ENCODE data around the gene MESD. TPM values are rescaled to one million over a fixed set of nuclear protein-coding genes. Genes with fewer than 3 reads are reported as not detected.

The MESD gene
- 50.1 TPM for polyA plus RNA-seq (2013, experiment 1 of 4)
- 53.4 TPM for polyA plus RNA-seq (2013, experiment 2 of 4)
- 38.7 TPM for polyA plus RNA-seq (2013, experiment 3 of 4)
- 43.1 TPM for polyA plus RNA-seq (2013, experiment 4 of 4)

DNA sequence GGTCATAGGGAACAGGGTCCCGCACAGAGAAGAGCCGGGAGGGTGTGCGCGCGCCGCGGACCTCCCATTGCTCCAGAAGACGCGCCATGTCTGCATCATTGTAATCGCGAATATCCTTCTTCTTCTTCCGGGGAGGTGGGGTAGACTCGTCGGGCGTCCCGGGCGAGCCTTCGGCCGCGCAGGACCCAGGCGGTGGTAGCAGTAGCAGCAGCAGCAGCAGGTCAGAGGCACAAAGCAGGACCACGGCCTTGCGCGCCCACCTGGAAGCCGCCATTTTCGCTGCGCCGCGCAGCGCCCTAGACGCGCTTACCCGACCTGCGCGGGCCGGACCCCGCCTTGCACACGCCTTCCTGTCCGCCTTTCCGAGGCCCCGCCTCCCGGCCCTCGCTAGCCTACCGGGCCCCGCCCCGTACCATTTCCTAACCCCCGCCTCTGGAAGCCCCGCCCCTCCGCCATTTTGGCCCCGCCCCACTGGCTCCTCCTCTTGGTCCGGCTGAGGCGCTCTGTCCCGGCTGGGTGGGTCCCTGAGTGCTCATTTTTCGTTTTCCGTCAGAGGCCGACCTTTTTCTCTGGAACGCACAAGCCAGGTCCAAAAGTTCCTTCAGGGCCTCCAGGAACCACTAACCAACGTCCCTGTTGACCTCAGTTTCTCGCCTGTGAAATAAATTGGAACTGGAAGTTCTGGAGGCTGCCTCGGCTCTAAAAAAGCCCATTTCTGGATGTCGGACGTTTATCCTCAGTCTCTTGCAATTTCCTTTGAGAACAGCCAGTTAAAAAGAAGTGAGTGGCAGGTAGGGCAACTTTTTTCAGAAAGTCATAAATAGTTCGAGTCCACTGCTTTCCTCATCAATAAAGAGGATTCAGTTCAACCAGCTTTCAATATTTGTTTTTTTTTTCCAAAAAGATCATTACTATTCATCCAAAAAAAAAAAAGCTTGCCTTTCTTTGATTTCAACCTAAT is at the start of gene MESD:
Gene MESD (minus strand): TSS at position 302 of the 961 bp plus-strand sequence. CDS start 28 bp downstream, at position 274.
- H3K27ac ChIP-seq (ENCODE audit: insufficient read depth, low read depth, low read length, poor library complexity, severe bottlenecking): peak within 1 kb of the TSS; percentile 88
- peak within 1 kb of the TSS; percentile 94 for H3K4me3 ChIP-seq (ENCODE audit: insufficient read depth, low read depth, low read length)
- H3K27me3 ChIP-seq (ENCODE audit: control insufficient read depth, insufficient read depth, low read length, poor library complexity, severe bottlenecking): no peaks in the 10 kb centered on the region
- H3K36me3 ChIP-seq (ENCODE audit: control insufficient read depth, insufficient read depth, low read length): no peaks in the 10 kb centered on the region
- WGBS, 2 experiments: 3 to 4% methylated on average over 63 of the region's 63 CpGs
- peaks cover 14% of the 10 kb centered on the region for H3K4me1 ChIP-seq (ENCODE audit: control insufficient read depth, insufficient read depth, low read length)
- no peaks in the 10 kb centered on the region for H3K9me3 ChIP-seq (ENCODE audit: control insufficient read depth, low read length)

DNA sequence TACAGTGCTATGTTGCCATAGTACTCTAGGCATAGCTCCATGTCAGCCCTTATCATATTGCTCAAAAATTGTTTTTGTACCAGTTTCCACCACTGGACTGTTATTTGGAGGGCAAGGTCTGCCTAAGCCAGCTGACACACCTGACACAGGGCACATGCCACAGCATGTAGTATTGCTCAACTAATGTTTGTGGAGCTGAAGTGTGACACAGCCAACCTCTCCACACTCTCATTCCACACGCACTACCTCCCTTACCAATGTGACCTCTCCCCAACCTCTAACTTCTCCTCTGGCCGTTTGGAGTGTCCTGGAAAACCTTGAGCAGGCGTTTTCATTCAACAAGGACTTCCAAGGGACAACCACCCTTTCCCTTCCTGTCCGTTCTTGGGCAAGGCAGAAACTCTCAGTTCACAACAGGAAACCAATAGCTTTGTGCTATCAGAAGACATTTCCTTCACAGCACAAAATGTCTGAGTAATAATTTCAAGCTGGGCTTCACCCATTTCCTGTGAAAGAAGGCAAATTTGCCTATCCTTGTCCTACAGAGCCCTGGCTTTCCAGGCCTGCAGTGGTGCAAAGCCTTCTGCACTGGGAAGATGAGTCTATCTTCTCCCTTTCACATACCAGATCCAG is 49.5 kb upstream of the MESD start:
- Histone ChIP-seq H3K9me3 (ENCODE audit: control insufficient read depth, low read length) (no peaks in the 10 kb centered on the region), H3K27ac (ENCODE audit: insufficient read depth, low read depth, low read length, poor library complexity, severe bottlenecking) (no peak overlapping the region), H3K4me1 (ENCODE audit: control insufficient read depth, insufficient read depth, low read length) (no peaks in the 10 kb centered on the region), H3K36me3 (ENCODE audit: control insufficient read depth, insufficient read depth, low read length) (no peaks in the 10 kb centered on the region), H3K27me3 (ENCODE audit: control insufficient read depth, insufficient read depth, low read length, poor library complexity, severe bottlenecking) (no peaks in the 10 kb centered on the region), H3K4me3 (ENCODE audit: insufficient read depth, low read depth, low read length) (no peak overlapping the region)
- 88 to 89% methylated on average over 4 of the region's 4 CpGs for WGBS, 2 experiments

DNA sequence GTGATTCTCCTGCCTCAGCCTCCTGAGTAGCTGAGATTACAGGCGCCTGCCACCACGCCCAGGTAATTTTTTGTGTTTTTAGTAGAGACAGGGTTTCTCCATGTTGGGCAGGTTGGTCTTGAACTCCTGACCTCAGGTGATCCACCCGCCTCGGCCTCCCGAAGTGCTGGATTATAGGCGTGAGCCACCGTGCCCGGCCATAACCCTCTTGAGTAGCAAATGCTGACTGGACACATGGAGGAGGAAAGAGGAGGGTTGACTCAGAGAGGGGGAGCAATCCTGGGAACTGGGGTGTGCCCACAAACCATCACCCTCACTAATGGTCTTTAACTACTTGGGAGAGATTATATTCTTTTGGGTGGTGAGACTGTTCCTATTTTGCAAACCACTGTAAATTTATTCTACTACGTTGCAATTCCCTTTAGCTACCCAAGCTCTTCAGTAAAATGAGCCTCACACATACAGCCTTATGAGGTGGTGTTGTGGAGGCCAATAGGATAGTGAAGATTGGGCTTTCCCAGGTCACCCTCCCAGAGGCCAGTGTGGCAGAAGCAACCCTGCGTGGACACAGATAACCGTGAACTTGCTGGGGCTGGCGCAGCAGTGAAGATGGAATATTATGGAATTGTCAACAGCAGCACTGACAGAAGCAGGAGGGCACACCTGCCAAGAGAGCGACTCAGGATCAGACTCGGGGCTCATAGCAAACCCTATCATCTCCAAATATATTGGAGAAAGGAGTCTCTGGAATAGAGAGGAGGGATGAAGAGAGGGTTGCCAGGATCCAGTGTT is 48.5 kb upstream of the MESD start:
- H3K27me3 ChIP-seq (ENCODE audit: control insufficient read depth, insufficient read depth, low read length, poor library complexity, severe bottlenecking): no peaks in the 10 kb centered on the region
- H3K36me3 ChIP-seq (ENCODE audit: control insufficient read depth, insufficient read depth, low read length): no peaks in the 10 kb centered on the region
- H3K4me3 ChIP-seq (ENCODE audit: insufficient read depth, low read depth, low read length): no peak overlapping the region
- no peaks in the 10 kb centered on the region for H3K9me3 ChIP-seq (ENCODE audit: control insufficient read depth, low read length)
- H3K27ac ChIP-seq (ENCODE audit: insufficient read depth, low read depth, low read length, poor library complexity, severe bottlenecking): no peak overlapping the region
- WGBS, 2 experiments: 85 to 92% methylated on average over 11 to 14 of the region's 14 CpGs
- H3K4me1 ChIP-seq (ENCODE audit: control insufficient read depth, insufficient read depth, low read length): no peaks in the 10 kb centered on the region

DNA sequence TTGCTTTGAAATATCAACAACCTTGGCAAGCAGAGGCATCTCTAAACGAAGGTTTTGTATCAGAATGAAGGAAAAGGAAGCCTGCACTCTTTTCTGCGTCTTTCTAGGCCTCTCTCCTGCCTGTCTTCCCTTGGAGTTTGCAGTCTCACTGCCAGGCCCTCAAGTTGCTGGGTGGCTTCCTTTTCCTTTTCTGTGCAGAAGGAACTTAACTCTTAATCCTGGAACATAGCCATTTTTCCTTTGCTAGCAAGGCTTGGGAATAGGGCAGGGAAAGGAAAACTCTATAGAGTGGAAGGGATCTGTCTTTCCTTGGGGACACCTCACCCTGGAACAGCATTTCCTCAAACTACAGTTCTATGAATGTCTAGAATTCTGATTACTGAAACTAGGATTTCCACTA is 43.9 kb upstream of the MESD start:
- Histone ChIP-seq H3K4me1 (ENCODE audit: control insufficient read depth, insufficient read depth, low read length) (no peaks in the 10 kb centered on the region), H3K27me3 (ENCODE audit: control insufficient read depth, insufficient read depth, low read length, poor library complexity, severe bottlenecking) (no peaks in the 10 kb centered on the region), H3K4me3 (ENCODE audit: insufficient read depth, low read depth, low read length) (no peak overlapping the region), H3K36me3 (ENCODE audit: control insufficient read depth, insufficient read depth, low read length) (no peaks in the 10 kb centered on the region), H3K27ac (ENCODE audit: insufficient read depth, low read depth, low read length, poor library complexity, severe bottlenecking) (no peak overlapping the region), H3K9me3 (ENCODE audit: control insufficient read depth, low read length) (no peaks in the 10 kb centered on the region)
- WGBS, 2 experiments: 80 to 81% methylated on average over 2 of the region's 2 CpGs

DNA sequence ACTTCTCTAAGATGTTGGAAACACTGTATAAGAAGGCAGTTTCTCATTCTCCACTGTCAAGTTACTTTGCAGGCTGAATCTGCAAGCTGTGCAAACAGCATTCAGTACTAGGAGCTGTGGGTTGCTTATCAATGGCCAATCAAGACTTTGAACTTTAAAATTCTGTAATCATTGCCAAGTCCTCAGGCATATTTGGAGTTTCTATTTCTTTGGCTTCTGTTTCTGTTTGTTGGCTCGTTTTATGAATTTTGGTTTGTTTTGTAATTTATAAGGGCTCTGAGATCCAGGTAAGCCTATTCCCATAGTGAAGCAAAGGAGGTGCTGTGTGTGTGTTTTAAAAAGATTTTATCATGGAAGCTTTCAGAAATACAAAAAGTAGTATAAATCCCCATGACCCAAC is 43.2 kb upstream of the MESD start:
- H3K4me1 ChIP-seq (ENCODE audit: control insufficient read depth, insufficient read depth, low read length): no peaks in the 10 kb centered on the region
- no peak overlapping the region for H3K27ac ChIP-seq (ENCODE audit: insufficient read depth, low read depth, low read length, poor library complexity, severe bottlenecking)
- H3K36me3 ChIP-seq (ENCODE audit: control insufficient read depth, insufficient read depth, low read length): no peaks in the 10 kb centered on the region
- no peaks in the 10 kb centered on the region for H3K9me3 ChIP-seq (ENCODE audit: control insufficient read depth, low read length)
- no peaks in the 10 kb centered on the region for H3K27me3 ChIP-seq (ENCODE audit: control insufficient read depth, insufficient read depth, low read length, poor library complexity, severe bottlenecking)
- no peak overlapping the region for H3K4me3 ChIP-seq (ENCODE audit: insufficient read depth, low read depth, low read length)
- WGBS, 2 experiments: 79 to 80% methylated on average over 1 of the region's 1 CpG

DNA sequence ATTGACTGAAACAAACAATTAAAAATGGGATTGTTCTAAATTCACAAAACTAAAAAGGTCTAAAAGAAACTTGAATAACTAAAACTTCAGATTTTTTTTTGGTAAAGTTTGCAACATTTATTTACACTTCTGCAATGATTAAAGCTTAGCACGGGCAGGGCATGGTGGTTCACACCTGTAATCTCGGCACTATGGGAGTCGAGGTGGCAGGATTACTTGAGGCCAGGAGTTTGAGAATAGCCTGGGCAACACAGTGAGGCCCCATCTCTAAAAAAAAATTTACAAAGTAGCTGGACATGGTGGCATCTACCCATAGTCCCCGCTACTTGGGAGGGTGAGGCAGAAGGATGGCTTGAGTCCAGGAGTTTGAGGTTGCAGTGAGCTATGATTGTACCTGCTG is 42.7 kb upstream of the MESD start:
- Histone ChIP-seq H3K27me3 (ENCODE audit: control insufficient read depth, insufficient read depth, low read length, poor library complexity, severe bottlenecking) (no peaks in the 10 kb centered on the region), H3K27ac (ENCODE audit: insufficient read depth, low read depth, low read length, poor library complexity, severe bottlenecking) (no peak overlapping the region), H3K4me1 (ENCODE audit: control insufficient read depth, insufficient read depth, low read length) (no peaks in the 10 kb centered on the region), H3K36me3 (ENCODE audit: control insufficient read depth, insufficient read depth, low read length) (no peaks in the 10 kb centered on the region), H3K9me3 (ENCODE audit: control insufficient read depth, low read length) (no peaks in the 10 kb centered on the region), H3K4me3 (ENCODE audit: insufficient read depth, low read depth, low read length) (no peak overlapping the region)
- 93 to 94% methylated on average over 4 of the region's 4 CpGs for WGBS, 2 experiments

DNA sequence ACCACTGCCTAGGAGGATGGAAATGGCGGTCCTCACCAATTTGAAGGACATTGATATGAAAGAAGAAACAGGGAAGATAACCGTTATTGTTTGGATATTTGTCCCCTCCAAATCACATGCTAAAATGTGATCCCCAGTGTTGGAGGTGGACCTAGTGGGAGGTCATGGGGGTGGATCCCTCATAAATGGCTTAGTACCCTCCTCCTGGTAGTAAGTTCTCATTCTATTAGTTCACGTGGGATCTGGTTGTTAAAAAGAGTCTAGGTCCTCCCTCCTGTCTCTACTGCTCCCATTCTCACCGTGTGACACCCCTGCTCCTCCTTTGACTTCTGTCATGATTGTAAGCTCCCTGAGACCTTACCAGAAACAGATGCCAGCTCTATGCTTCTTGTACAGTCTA is 41.6 kb upstream of the MESD start:
- Histone ChIP-seq H3K27ac (ENCODE audit: insufficient read depth, low read depth, low read length, poor library complexity, severe bottlenecking) (no peak overlapping the region), H3K27me3 (ENCODE audit: control insufficient read depth, insufficient read depth, low read length, poor library complexity, severe bottlenecking) (no peaks in the 10 kb centered on the region), H3K36me3 (ENCODE audit: control insufficient read depth, insufficient read depth, low read length) (no peaks in the 10 kb centered on the region), H3K4me3 (ENCODE audit: insufficient read depth, low read depth, low read length) (no peak overlapping the region), H3K4me1 (ENCODE audit: control insufficient read depth, insufficient read depth, low read length) (no peaks in the 10 kb centered on the region), H3K9me3 (ENCODE audit: control insufficient read depth, low read length) (no peaks in the 10 kb centered on the region)
- 93% methylated on average over 4 of the region's 4 CpGs for WGBS, 2 experiments

DNA sequence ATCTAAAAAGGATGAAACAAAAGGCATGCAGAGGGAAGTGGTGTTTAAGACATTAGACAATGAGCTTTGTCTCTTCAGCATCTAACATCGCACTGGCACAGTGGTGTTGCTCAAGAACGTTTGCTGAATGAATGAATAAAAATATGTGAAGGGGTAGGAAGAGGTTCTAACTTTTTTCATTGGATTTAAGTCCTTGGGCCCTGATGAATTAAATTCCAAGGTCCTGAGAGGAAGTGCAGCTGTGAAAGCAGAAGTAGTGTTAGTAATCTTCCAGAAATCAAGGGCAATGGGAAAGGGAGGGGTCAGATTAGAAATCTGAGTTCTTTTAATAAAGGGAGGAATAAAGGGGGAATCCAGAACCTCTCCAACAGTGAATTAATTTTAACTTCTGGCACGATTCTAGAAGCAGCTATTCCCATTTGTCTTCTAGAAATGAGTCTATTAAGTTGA is 40.7 kb upstream of the MESD start:
- Histone ChIP-seq H3K36me3 (ENCODE audit: control insufficient read depth, insufficient read depth, low read length) (no peaks in the 10 kb centered on the region), H3K27ac (ENCODE audit: insufficient read depth, low read depth, low read length, poor library complexity, severe bottlenecking) (no peak overlapping the region), H3K9me3 (ENCODE audit: control insufficient read depth, low read length) (no peaks in the 10 kb centered on the region), H3K4me3 (ENCODE audit: insufficient read depth, low read depth, low read length) (no peak overlapping the region), H3K27me3 (ENCODE audit: control insufficient read depth, insufficient read depth, low read length, poor library complexity, severe bottlenecking) (no peaks in the 10 kb centered on the region), H3K4me1 (ENCODE audit: control insufficient read depth, insufficient read depth, low read length) (no peaks in the 10 kb centered on the region)
- 94 to 95% methylated on average over 3 of the region's 3 CpGs for WGBS, 2 experiments

DNA sequence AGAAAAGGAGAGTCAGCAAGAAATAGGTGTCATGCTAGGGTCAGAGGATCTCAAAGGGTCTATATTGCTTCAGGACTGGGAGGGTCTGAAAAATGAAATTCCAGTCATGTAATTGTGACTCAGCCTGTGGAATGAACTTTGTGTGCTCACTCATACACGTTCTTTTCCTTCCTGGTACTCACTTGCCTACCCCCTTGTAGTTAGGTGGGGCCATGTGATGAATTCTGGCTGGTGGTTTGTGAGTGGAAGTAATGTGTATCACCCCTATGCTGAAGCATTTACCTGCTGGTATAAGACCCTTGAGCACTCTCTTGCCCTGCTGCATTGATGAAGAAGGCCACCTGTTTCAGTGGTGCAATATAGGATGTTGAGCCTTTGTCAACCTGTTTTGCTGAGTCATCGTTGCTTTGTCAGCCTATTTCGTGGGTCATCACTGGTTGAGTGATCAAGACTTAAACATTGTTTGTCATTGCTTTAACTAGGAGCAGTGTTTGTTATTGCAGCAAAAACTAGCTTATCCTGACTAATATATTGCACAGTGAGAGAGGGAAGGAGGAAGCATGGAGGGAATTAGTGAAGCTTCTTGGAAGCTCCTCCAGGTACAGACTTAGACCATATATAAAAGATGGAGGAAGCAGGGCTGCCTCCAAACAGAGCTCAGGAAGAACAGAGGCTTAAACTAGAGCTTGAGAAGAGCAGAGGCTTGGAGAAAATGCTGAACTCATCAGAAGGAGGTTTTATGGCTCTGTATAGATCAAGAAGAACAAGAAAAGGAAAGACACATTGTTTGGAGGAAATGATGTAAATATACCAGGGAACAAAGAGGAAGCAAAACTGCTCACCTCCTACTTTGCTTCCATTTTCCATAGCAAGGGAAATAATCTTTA is 40.0 kb upstream of the MESD start:
- Histone ChIP-seq H3K36me3 (ENCODE audit: control insufficient read depth, insufficient read depth, low read length) (no peaks in the 10 kb centered on the region), H3K9me3 (ENCODE audit: control insufficient read depth, low read length) (no peaks in the 10 kb centered on the region)
- WGBS, 2 experiments: 89 to 94% methylated on average over 3 of the region's 3 CpGs

More for the DNA sequence above, 40.0 kb upstream of the MESD start:
- Histone ChIP-seq H3K4me1 (ENCODE audit: control insufficient read depth, insufficient read depth, low read length) (no peaks in the 10 kb centered on the region), H3K27ac (ENCODE audit: insufficient read depth, low read depth, low read length, poor library complexity, severe bottlenecking) (no peak overlapping the region), H3K27me3 (ENCODE audit: control insufficient read depth, insufficient read depth, low read length, poor library complexity, severe bottlenecking) (no peaks in the 10 kb centered on the region), H3K4me3 (ENCODE audit: insufficient read depth, low read depth, low read length) (no peak overlapping the region)
